HT1080 (cell line): Measurements from ENCODE around the gene SFTPD. TPM values are rescaled to one million over a fixed set of nuclear protein-coding genes. Genes with fewer than 3 reads are reported as not detected.
A peak's percentile ranks its signal among the peaks of the same experiment; 100 is the strongest.

Experiments used
- DNase-seq: peaks from one replicate; pipeline ENCODE4 v3.0.0-alpha.2; 2015; ENCODE audit warnings: low read depth
- total RNA-seq: library from RNA; depleted of rRNA; stranded (reverse); fragments of >200 nt; shearing (Covaris generic); gene quantifications from 2 replicates; pipeline ENCODE4 v1.2.3, GENCODE V29; 2014

Gene SFTPD
- total RNA-seq, 1 experiment from 2014 or later = not detected

- DNase-seq = no peak
Observed at GRCh38 chr10:79946271-79947082, 2.4 kb downstream of the SFTPD start.

GRCh38 chr10:79944428-79945395, 4.2 kb downstream of the SFTPD start:
- no peak for DNase-seq

- no peak for DNase-seq
Observed at GRCh38 chr10:79943871-79944270, 5.0 kb downstream of the SFTPD start.

- DNase-seq = no peak
Observed at GRCh38 chr10:79942261-79943185, 6.4 kb downstream of the SFTPD start.

GRCh38 chr10:79941585-79942210, 7.2 kb downstream of the SFTPD start:
- DNase-seq = no peak

- no peak for DNase-seq
Observed at GRCh38 chr10:79941146-79941545, 7.8 kb downstream of the SFTPD start.

GRCh38 chr10:79940431-79940830, 8.5 kb downstream of the SFTPD start:
- DNase-seq = no peak

- no peak for DNase-seq
Observed at GRCh38 chr10:79939969-79940368, 8.9 kb downstream of the SFTPD start.

- no peak for DNase-seq
Observed at GRCh38 chr10:79938728-79939406, 10.0 kb downstream of the SFTPD start.

- no peak for DNase-seq
Observed at GRCh38 chr10:79937701-79938151, 11.2 kb downstream of the SFTPD start.

- DNase-seq = no peak
Observed at GRCh38 chr10:79936625-79937615, 12.0 kb downstream of the SFTPD start.

GRCh38 chr10:79933961-79934360, 14.9 kb downstream of the SFTPD start:
- peak; percentile 12 for DNase-seq

- no peak for DNase-seq
Observed at GRCh38 chr10:79932841-79933379, 16.0 kb downstream of the SFTPD start.

GRCh38 chr10:79932307-79932706, 16.6 kb downstream of the SFTPD start:
- DNase-seq = no peak

- no peak for DNase-seq
Observed at GRCh38 chr10:79930751-79931150, 18.2 kb downstream of the SFTPD start.

- no peak for DNase-seq
Observed at GRCh38 chr10:79930267-79930666, 18.6 kb downstream of the SFTPD start.

- peak; percentile 61 for DNase-seq
Observed at GRCh38 chr10:79929409-79929904, 19.4 kb downstream of the SFTPD start.

- DNase-seq = no peak
Observed at GRCh38 chr10:79928028-79928583, 20.8 kb downstream of the SFTPD start.
